Stimulated activated CD8-positive, alpha-beta memory T cell treated with anti-CD3 and anti-CD28 coated beads, Interleukin-7, amount 100 ng/mL, for 4 hours (primary cell): ENCODE data around the gene DHX35.

Source experiments
- DNase-seq, 2 donors: peaks; one replicate each; pipeline ENCODE4 v3.0.0-alpha.2; 2020; ENCODE audit warnings: low read depth in 2 of 2

DHX35 gene

GRCh38 chr20:39025883-39026282 is 63.7 kb downstream of the DHX35 start:
- no peak for DNase-seq

- no peak for DNase-seq
These were observed 67.2 kb downstream of the DHX35 start for GRCh38 chr20:39029364-39029763.

GRCh38 chr20:39032997-39033396 is 70.9 kb downstream of the DHX35 start:
- DNase-seq, result no peak

GRCh38 chr20:39036011-39036410 is 73.9 kb downstream of the DHX35 start:
- DNase-seq, result no peak

GRCh38 chr20:39036851-39037250 is 74.7 kb downstream of the DHX35 start:
- DNase-seq, result no peak

GRCh38 chr20:39038047-39038446 is 75.9 kb downstream of the DHX35 start:
- DNase-seq, result no peak

GRCh38 chr20:39038495-39038894 is 76.4 kb downstream of the DHX35 start:
- DNase-seq, result no peak

GRCh38 chr20:39039261-39039660 is 77.1 kb downstream of the DHX35 start:
- DNase-seq, result no peak

- no peak for DNase-seq
These were observed 78.0 kb downstream of the DHX35 start for GRCh38 chr20:39040116-39040515.

GRCh38 chr20:39041067-39041466 is 78.9 kb downstream of the DHX35 start:
- no peak for DNase-seq

GRCh38 chr20:39042279-39043150 is 80.4 kb downstream of the DHX35 start:
- DNase-seq, result no peak

GRCh38 chr20:39044501-39044900 is 82.4 kb downstream of the DHX35 start:
- no peak for DNase-seq

GRCh38 chr20:39045676-39046075 is 83.5 kb downstream of the DHX35 start:
- no peak for DNase-seq

GRCh38 chr20:39047417-39047985 is 85.4 kb downstream of the DHX35 start:
- no peak for DNase-seq

- peak; percentile 40 to 52 for DNase-seq
These were observed 86.0 kb downstream of the DHX35 start for GRCh38 chr20:39048000-39048696.

- no peak for DNase-seq
These were observed 87.0 kb downstream of the DHX35 start for GRCh38 chr20:39049148-39049547.

- DNase-seq, result peak; percentile 46 to 67
These were observed 87.8 kb downstream of the DHX35 start for GRCh38 chr20:39049684-39050554.

GRCh38 chr20:39050555-39050902 is 88.4 kb downstream of the DHX35 start:
- no peak for DNase-seq

GRCh38 chr20:39052676-39053075 is 90.5 kb downstream of the DHX35 start:
- no peak for DNase-seq

GRCh38 chr20:39057143-39057542 is 95.0 kb downstream of the DHX35 start:
- no peak for DNase-seq

- no peak for DNase-seq
These were observed 95.8 kb downstream of the DHX35 start for GRCh38 chr20:39057911-39058310.

- no peak for DNase-seq
These were observed 96.9 kb downstream of the DHX35 start for GRCh38 chr20:39059036-39059435.
